Transverse colon (tissue), 4 donors: ENCODE results near the gene NPVF. TPM values are rescaled to one million over a fixed set of nuclear protein-coding genes. Genes with fewer than 3 reads are reported as not detected.

Experiments
- DNase-seq: peaks from one replicate; pipeline ENCODE4 v3.0.0-alpha.2; 2019
- H3K27ac ChIP-seq, 4 donors: fragments of 200-600 bp; sonication (generic); 2 replicates each; pipeline ENCODE4 v1.5.1; 2016 to 2018; ENCODE audit warnings: inconsistent platforms in 4 of 4
- H3K27me3 ChIP-seq: fragments of 200-600 bp; sonication (generic); 2 replicates; pipeline ENCODE4 v1.5.1; 2017; ENCODE audit warnings: inconsistent platforms
- H3K36me3 ChIP-seq, 4 donors: fragments of 200-600 bp; sonication (generic); 2 replicates each; pipeline ENCODE4 v1.5.1; 2017 to 2019; ENCODE audit warnings: inconsistent platforms in 4 of 4
- H3K4me1 ChIP-seq, 4 donors: fragments of 200-600 bp; sonication (generic); 2 replicates each; pipeline ENCODE4 v1.5.1; 2017 to 2020; ENCODE audit warnings: inconsistent platforms in 4 of 4
- H3K4me3 ChIP-seq, 4 donors: fragments of 200-600 bp; sonication (generic); 1 replicate in 1 of 4; 2 replicates in 3 of 4; pipeline versions ENCODE4 v1.5.1 to v1.6.1; 2017 to 2019; ENCODE audit warnings: inconsistent platforms in 4 of 4
- H3K9me3 ChIP-seq, 2 donors: fragments of 200-600 bp; sonication (generic); 2 replicates each; pipeline ENCODE4 v1.5.1; 2017 to 2019; ENCODE audit warnings: inconsistent platforms in 2 of 2
- CTCF ChIP-seq, 5 experiments: fragments of 200-600 bp in 3 of 5; fragments of 450-650 bp in 2 of 5; sonication (generic) in 3 of 5; IDR thresholded peaks; 1 replicate in 2 of 5; 2 replicates in 3 of 5; pipeline ENCODE4 v1.5.1; 2016 to 2017; ENCODE audit warnings: antibody characterized with exemption in 5 of 5, inconsistent platforms in 3 of 5, mild to moderate bottlenecking in 2 of 5, moderate library complexity in 1 of 5
- EP300 ChIP-seq: sonication (generic); formaldehyde crosslinking; IDR thresholded peaks from one replicate; pipeline ENCODE4 v1.6.1; 2017; ENCODE audit warnings: antibody characterized with exemption, low read depth
- POLR2A ChIP-seq: fragments of 450-650 bp; IDR thresholded peaks from one replicate; pipeline ENCODE4 v1.6.1; 2016; ENCODE audit warnings: antibody characterized with exemption, mild to moderate bottlenecking, moderate library complexity
- POLR2AphosphoS5 ChIP-seq, 3 donors: sonication (generic); formaldehyde crosslinking; IDR thresholded peaks; one replicate each; pipeline ENCODE4 v1.6.1; 2016; ENCODE audit warnings: antibody characterized with exemption in 3 of 3
- WGBS, 2 donors: methylation state at CpG; one replicate each; pipeline ENCODE4 v1.1.5; 2018; ENCODE audit warnings: low coverage in 1 of 2; 5-methylcytosine and 5-hydroxymethylcytosine counted together
- in situ Hi-C, 4 donors: fragments of 200-750 bp; cut with MboI; loops; one replicate each; pipeline versions ENCODE4 v1.15.0 to v1.15.1; 2017; ENCODE audit warnings: low sequenced_read_pairs in 3 of 4, low pct_ligation_motif_present in 1 of 4, low pct_unique_long_range_greater_than_20kb in 1 of 4
- intact Hi-C: fragments of 100-400 bp; cut with DNase I; formaldehyde crosslinking; loops from one replicate; pipeline ENCODE4 v1.15.1; 2023; ENCODE audit warnings: low total_unique reads
- total RNA-seq, 4 donors: library from RNA; depleted of rRNA; stranded (reverse); fragments of >200 nt; gene quantifications; one replicate each; pipeline ENCODE4 v1.1.0, GENCODE V29; 2016

Gene NPVF
- total RNA-seq, 4 donors from 2014 or later: not detected

- Histone ChIP-seq H3K4me1 (peaks cover 0 to 1% (median 0%) of the 10 kb centered on the region in 4 donors), H3K27me3 (no peaks in the 10 kb centered on the region), H3K9me3 (no peaks in the 10 kb centered on the region), H3K36me3 (no peaks in the 10 kb centered on the region), H3K27ac (no peak overlapping the region), H3K4me3 (no peak overlapping the region)
- intact Hi-C loops: no loop called here
- no peak for DNase-seq
- TF ChIP-seq POLR2A: no peak
- TF ChIP-seq EP300: no peak
- TF ChIP-seq CTCF (IDR thresholded peaks at IDR 0.05): no peak
- TF ChIP-seq POLR2AphosphoS5 (IDR thresholded peaks at IDR 0.05): no peak
- in situ Hi-C loops: no loop called here
- 82 to 89% methylated on average over 5 to 6 of the region's 6 CpGs for WGBS, 2 donors
Observed at GRCh38 chr7:25186436-25186835, 41.9 kb downstream of the NPVF start.

GRCh38 chr7:25181532-25181931 is 46.8 kb downstream of the NPVF start:
- Histone ChIP-seq H3K4me1 (peaks cover 0 to 20% (median 9%) of the 10 kb centered on the region in 4 donors), H3K36me3 (no peaks in the 10 kb centered on the region), H3K4me3 (no peak overlapping the region), H3K27ac (no peak overlapping the region), H3K27me3 (no peaks in the 10 kb centered on the region), H3K9me3 (no peaks in the 10 kb centered on the region)
- intact Hi-C loops: no loop called here
- WGBS, 2 donors: 78 to 80% methylated on average over 3 of the region's 3 CpGs
- TF ChIP-seq EP300 (no peak), POLR2A (no peak), POLR2AphosphoS5 (IDR thresholded peaks at IDR 0.05) (no peak), CTCF (IDR thresholded peaks at IDR 0.05) (no peak)
- in situ Hi-C loops: no loop called here
- DNase-seq: no peak

GRCh38 chr7:25180946-25181345 is 47.3 kb downstream of the NPVF start:
- TF ChIP-seq POLR2AphosphoS5 (IDR thresholded peaks at IDR 0.05) (no peak), EP300 (no peak), POLR2A (no peak), CTCF (IDR thresholded peaks at IDR 0.05) (no peak)

GRCh38 chr7:25180592-25180923 is 47.7 kb downstream of the NPVF start:
- H3K36me3 ChIP-seq: no peaks in the 10 kb centered on the region
- H3K27ac ChIP-seq: peak overlapping the region; percentile 91 to 95 (median 92)
- H3K27me3 ChIP-seq: no peaks in the 10 kb centered on the region
- intact Hi-C loops (no loop called here), in situ Hi-C loops (no loop called here)
- no peak for DNase-seq
- H3K4me3 ChIP-seq: peak overlapping the region; percentile 17 to 83 (median 80)
- peaks cover 0 to 20% (median 9%) of the 10 kb centered on the region in 4 donors for H3K4me1 ChIP-seq
- WGBS, 2 donors: 10 to 16% methylated on average over 2 to 6 of the region's 6 CpGs
- no peaks in the 10 kb centered on the region for H3K9me3 ChIP-seq
- TF ChIP-seq POLR2AphosphoS5 (IDR thresholded peaks at IDR 0.05) (no peak), EP300 (no peak), POLR2A (no peak), CTCF (IDR thresholded peaks at IDR 0.05) (no peak)

More at GRCh38 chr7:25180946-25181345, 47.3 kb downstream of the NPVF start:
- intact Hi-C loops (no loop called here), in situ Hi-C loops (no loop called here)
- Histone ChIP-seq H3K27ac (peak overlapping the region; percentile 91 to 95 (median 92)), H3K4me3 (peak overlapping the region in 2 of 4 donors; percentile 80 to 83), H3K9me3 (no peaks in the 10 kb centered on the region), H3K27me3 (no peaks in the 10 kb centered on the region), H3K36me3 (no peaks in the 10 kb centered on the region), H3K4me1 (peaks cover 0 to 20% (median 9%) of the 10 kb centered on the region in 4 donors)
- DNase-seq: no peak
- 77 to 86% methylated on average over 5 to 7 of the region's 7 CpGs for WGBS, 2 donors
